GM12878 (cell line): Measurements from ENCODE around the gene CHST14. TPM values are rescaled to one million over a fixed set of nuclear protein-coding genes. Genes with fewer than 3 reads are reported as not detected.

Experiments
- ATF2 ChIP-seq: IDR thresholded peaks from 2 replicates; pipeline ENCODE4 v1.6.1; 2012; ENCODE audit warnings: low read length, inconsistent platforms
- CBFB ChIP-seq: IDR thresholded peaks from 2 replicates; pipeline ENCODE4 v1.6.1; 2016; ENCODE audit warnings: antibody characterized with exemption, low read depth
- CHD2 ChIP-seq: IDR thresholded peaks from 2 replicates; pipeline ENCODE4 v1.6.1; 2011; ENCODE audit warnings: low read depth, low read length, improper control_type of control experiment, borderline replicate concordance
- JUNB ChIP-seq: IDR thresholded peaks from 2 replicates; pipeline ENCODE4 v1.6.1; 2016; ENCODE audit warnings: antibody characterized with exemption, mild to moderate bottlenecking
- MYC ChIP-seq: IDR thresholded peaks from 2 replicates; pipeline ENCODE4 v1.6.1; 2011; ENCODE audit warnings: mild to moderate bottlenecking, low read length, moderate library complexity, inconsistent platforms; ENCODE audit not compliant: insufficient read depth, insufficient replicate concordance, insufficient read length, severe bottlenecking
- NFIC ChIP-seq: IDR thresholded peaks from 2 replicates; pipeline ENCODE4 v1.6.1; 2012; ENCODE audit warnings: low read depth, mild to moderate bottlenecking, inconsistent platforms, low read length, moderate library complexity
- NFYA ChIP-seq: IDR thresholded peaks from 2 replicates; pipeline ENCODE4 v1.6.1; 2011; ENCODE audit warnings: low read depth, mild to moderate bottlenecking, low read length, improper control_type of control experiment, borderline replicate concordance
- NR2C2 ChIP-seq: IDR thresholded peaks from 2 replicates; pipeline ENCODE4 v1.6.1; 2011; ENCODE audit warnings: borderline replicate concordance, low read depth; ENCODE audit not compliant: control insufficient read depth, insufficient read length
- PBX3 ChIP-seq: IDR thresholded peaks from 2 replicates; pipeline ENCODE4 v1.6.1; 2011; ENCODE audit warnings: mild to moderate bottlenecking, low read depth, low read length, moderate library complexity; ENCODE audit not compliant: insufficient replicate concordance
- POLR2AphosphoS2 ChIP-seq: IDR thresholded peaks from 2 replicates; pipeline ENCODE4 v1.6.1; 2011; ENCODE audit warnings: low read depth, mild to moderate bottlenecking, low read length, improper control_type of control experiment, moderate library complexity
- RAD51 ChIP-seq: fragments of 450-650 bp; IDR thresholded peaks from 2 replicates; pipeline ENCODE4 v1.6.1; 2016; ENCODE audit warnings: moderate library complexity, mild to moderate bottlenecking, inconsistent platforms
- RB1 ChIP-seq: fragments of 450-650 bp; formaldehyde crosslinking; IDR thresholded peaks from 2 replicates; pipeline ENCODE4 v1.6.1; 2017; ENCODE audit warnings: mild to moderate bottlenecking, borderline replicate concordance
- SMAD1 ChIP-seq: fragments of 450-650 bp; IDR thresholded peaks from 2 replicates; pipeline ENCODE4 v1.6.1; 2018; ENCODE audit warnings: mild to moderate bottlenecking, low read depth; ENCODE audit not compliant: partially characterized antibody
- SMAD5 ChIP-seq: IDR thresholded peaks from 2 replicates; pipeline ENCODE4 v1.6.1; 2016; ENCODE audit warnings: antibody characterized with exemption, low read depth
- SMARCA5 ChIP-seq: fragments of 450-650 bp; IDR thresholded peaks from 2 replicates; pipeline ENCODE4 v1.6.1; 2017; ENCODE audit warnings: mild to moderate bottlenecking
- TCF3 ChIP-seq: IDR thresholded peaks from 2 replicates; pipeline ENCODE4 v1.6.1; 2012; ENCODE audit warnings: low read depth, mild to moderate bottlenecking, low read length, borderline replicate concordance; ENCODE audit not compliant: insufficient read depth
- TCF7 ChIP-seq: IDR thresholded peaks from 2 replicates; pipeline ENCODE4 v1.6.1; 2014; ENCODE audit warnings: antibody characterized with exemption, borderline replicate concordance
- YBX1 ChIP-seq: fragments of 450-650 bp; IDR thresholded peaks from 2 replicates; pipeline ENCODE4 v1.6.1; 2016; ENCODE audit warnings: antibody characterized with exemption
- ZBED1 ChIP-seq: IDR thresholded peaks from 2 replicates; pipeline ENCODE4 v1.6.1; 2016; ENCODE audit warnings: borderline replicate concordance
- ZNF24 ChIP-seq: fragments of 450-650 bp; IDR thresholded peaks from 2 replicates; pipeline ENCODE4 v1.6.1; 2017; ENCODE audit warnings: antibody characterized with exemption, mild to moderate bottlenecking
- ZNF274 ChIP-seq: IDR thresholded peaks from one replicate; pipeline ENCODE4 v1.8.0; 2011; ENCODE audit not compliant: insufficient read length, insufficient read depth
- ZNF687 ChIP-seq: fragments of 450-650 bp; IDR thresholded peaks from 2 replicates; pipeline ENCODE4 v1.6.1; 2017; ENCODE audit warnings: mild to moderate bottlenecking, moderate library complexity
- polyA plus RNA-seq, 11 experiments: library from polyadenylated mRNA; depleted of rRNA in 4 of 11; unstranded in 6 of 11; stranded (reverse) in 5 of 11; fragments of >200 nt; fragmentation: Nextera tagmentation in 4 of 11; fragmentation: Illumina TruSeq in 1 of 11; extraction: Ambion mirVana in 4 of 11; extraction: Trizol in 1 of 11; gene quantifications; 1 replicate in 1 of 11; 2 replicates in 10 of 11; pipeline versions ENCODE4 v1.2.1 to v1.2.3, GENCODE V29; 2011 to 2016; ENCODE audit warnings: inconsistent platforms in 2 of 11, missing spikeins in 2 of 11, low read depth in 1 of 11
- total RNA-seq, 4 experiments: library from RNA; depleted of rRNA in 3 of 4; stranded (reverse); fragments of >200 nt in 3 of 4; fragmentation: Illumina TruSeq in 1 of 4; extraction: Trizol in 1 of 4; gene quantifications; 2 replicates each; pipeline versions ENCODE4 v1.2.1 to v1.2.3, GENCODE V29; 2013 to 2021
- TF ChIP-seq, protein P1 (sequence below): IDR thresholded peaks from 2 replicates; pipeline ENCODE4 v1.6.1; 2012; ENCODE audit warnings: low read depth, low read length, improper control_type of control experiment

The CHST14 gene
- total and polyA plus RNA-seq, 10 of the 15 experiments (the other 5 are each of a cell fraction or from before 2014, with no cell fraction given), result 1.3 to 12.8 (median 6.2) TPM

DNA sequence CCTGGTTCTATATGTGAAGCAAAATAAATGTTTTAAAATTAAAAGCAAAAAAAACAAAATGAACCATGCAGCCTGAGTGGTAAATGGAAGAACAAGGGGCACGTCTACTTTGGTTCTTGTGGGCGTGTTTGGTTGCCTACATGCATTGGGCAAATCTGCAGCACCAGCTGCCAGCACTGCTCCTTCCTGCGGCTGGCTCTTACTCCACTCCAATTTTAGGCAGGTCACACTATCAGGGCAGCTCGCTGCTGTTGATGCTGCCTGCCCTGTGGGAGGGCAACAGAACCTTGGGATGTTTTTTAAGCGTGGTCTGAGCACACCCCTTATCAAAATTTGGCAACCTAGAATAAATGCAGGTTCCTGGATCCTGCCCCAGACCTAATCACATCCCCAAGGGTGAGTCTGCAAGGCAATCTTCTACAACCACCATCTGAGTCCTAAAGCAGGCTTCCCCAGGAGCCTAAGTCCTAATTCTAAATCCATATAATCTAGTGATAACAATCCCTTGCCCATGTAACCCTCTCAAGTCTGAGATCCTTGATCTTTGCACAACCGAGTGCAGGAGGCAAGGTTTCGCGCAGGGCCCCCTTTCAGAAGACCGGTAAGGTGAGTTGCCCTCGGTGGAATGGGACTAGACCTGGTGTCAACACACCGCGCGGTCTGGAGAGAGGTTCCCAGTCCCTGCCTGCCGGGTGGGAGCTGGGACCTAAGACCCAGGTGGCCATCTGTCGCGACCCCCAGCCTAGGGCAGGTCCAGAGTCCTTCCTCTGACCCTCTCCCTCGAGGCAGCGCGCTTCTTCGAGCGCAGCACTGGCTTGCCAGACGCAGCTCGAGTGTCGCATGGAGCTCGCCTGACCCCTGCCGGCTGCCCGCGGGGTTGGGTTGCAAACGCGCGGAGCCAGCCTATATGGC, 49.3 kb upstream of the CHST14 start (continued):
- no peak for TF ChIP-seq ZNF687
- TF ChIP-seq TCF3, result no peak
- no peak for TF ChIP-seq ZNF24
- no peak for TF ChIP-seq CHD2
- no peak for TF ChIP-seq JUNB
- TF ChIP-seq YBX1, result no peak
- TF ChIP-seq SMAD5, result no peak
- no peak for TF ChIP-seq ZBED1
- no peak for TF ChIP-seq RAD51
- TF ChIP-seq SMARCA5, result 0 out of 2 replicates have a peak, but pooled peaks have one; percentile 20
- TF ChIP-seq MYC, result no peak
- TF ChIP-seq CBFB, result no peak
- TF ChIP-seq PBX3, result no peak
- no peak for TF ChIP-seq TCF7
- no peak for TF ChIP-seq ATF2
- no peak for TF ChIP-seq NFIC
- TF ChIP-seq NFYA, result no peak
- no peak for TF ChIP-seq NR2C2
- peak; percentile 63; the same call in 1 of the 2 replicates for TF ChIP-seq POLR2AphosphoS2
- TF ChIP-seq, protein P1, sequence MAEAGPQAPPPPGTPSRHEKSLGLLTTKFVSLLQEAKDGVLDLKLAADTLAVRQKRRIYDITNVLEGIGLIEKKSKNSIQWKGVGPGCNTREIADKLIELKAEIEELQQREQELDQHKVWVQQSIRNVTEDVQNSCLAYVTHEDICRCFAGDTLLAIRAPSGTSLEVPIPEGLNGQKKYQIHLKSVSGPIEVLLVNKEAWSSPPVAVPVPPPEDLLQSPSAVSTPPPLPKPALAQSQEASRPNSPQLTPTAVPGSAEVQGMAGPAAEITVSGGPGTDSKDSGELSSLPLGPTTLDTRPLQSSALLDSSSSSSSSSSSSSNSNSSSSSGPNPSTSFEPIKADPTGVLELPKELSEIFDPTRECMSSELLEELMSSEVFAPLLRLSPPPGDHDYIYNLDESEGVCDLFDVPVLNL, result no peak
- 0 out of 2 replicates have a peak, but pooled peaks have one; percentile 74 for TF ChIP-seq RB1
- no peak for TF ChIP-seq ZNF274
- TF ChIP-seq SMAD1, result no peak
